CD4-positive, CD25-positive, alpha-beta regulatory T cell (primary cell): Measurements from ENCODE around the gene ERLIN1. TPM values are rescaled to one million over a fixed set of nuclear protein-coding genes. Genes with fewer than 3 reads are reported as not detected.

ENCODE experiments used
- ATAC-seq, 2 donors: fragments of 150-1000 bp; cut with Tn5 transposase; one replicate each; pipeline ENCODE4 v1.10.0; 2021; ENCODE audit warnings: low read depth in 2 of 2, moderate number of reproducible peaks in 2 of 2, moderate library complexity in 1 of 2
- DNase-seq, 3 donors: peaks; one replicate each; pipeline versions ENCODE4 v3.0.0 to v3.0.0-alpha.2; 2012 to 2022; ENCODE audit warnings: mixed read lengths in 1 of 3
- H3K27ac ChIP-seq: one replicate; pipeline ENCODE4 v1.7.0; 2013; ENCODE audit warnings: mild to moderate bottlenecking, low read length; ENCODE audit not compliant: insufficient read depth, poor library complexity, severe bottlenecking
- H3K27me3 ChIP-seq: one replicate; pipeline ENCODE4 v1.7.0; 2013; ENCODE audit warnings: low read length; ENCODE audit not compliant: control insufficient read depth, insufficient read depth
- H3K36me3 ChIP-seq: one replicate; pipeline ENCODE4 v1.7.0; 2013; ENCODE audit warnings: mild to moderate bottlenecking, low read length, moderate library complexity; ENCODE audit not compliant: control insufficient read depth, insufficient read depth
- H3K4me1 ChIP-seq: 2 replicates; pipeline ENCODE4 v1.7.0; 2013; ENCODE audit warnings: mild to moderate bottlenecking, low read length; ENCODE audit not compliant: insufficient read depth, control insufficient read depth, poor library complexity, severe bottlenecking
- H3K4me3 ChIP-seq: one replicate; pipeline ENCODE4 v1.7.0; 2013; ENCODE audit warnings: low read depth, mild to moderate bottlenecking, low read length, moderate library complexity
- H3K9me3 ChIP-seq, 2 experiments: 1 replicate in 1 of 2; 2 replicates in 1 of 2; pipeline ENCODE4 v1.7.0; 2013; ENCODE audit warnings: low read length in 2 of 2, mild to moderate bottlenecking in 1 of 2, moderate library complexity in 1 of 2; ENCODE audit not compliant: control insufficient read depth in 2 of 2
- H3K27ac Mint-ChIP-seq, 3 donors: one replicate each; pipeline ENCODE4 v1.8.0; 2020 to 2022; ENCODE audit warnings: mild to moderate bottlenecking in 3 of 3, mixed read lengths in 3 of 3, moderate library complexity in 2 of 3
- H3K27me3 Mint-ChIP-seq: one replicate; pipeline ENCODE4 v1.8.0; 2022; ENCODE audit warnings: mild to moderate bottlenecking, mixed read lengths
- H3K36me3 Mint-ChIP-seq: one replicate; pipeline ENCODE4 v1.8.0; 2020; ENCODE audit warnings: mixed read lengths
- H3K4me1 Mint-ChIP-seq, 4 donors: one replicate each; pipeline ENCODE4 v1.8.0; 2020 to 2022; ENCODE audit warnings: mixed read lengths in 4 of 4, mild to moderate bottlenecking in 1 of 4
- H3K4me3 Mint-ChIP-seq, 4 donors: one replicate each; pipeline ENCODE4 v1.8.0; 2020 to 2022; ENCODE audit warnings: mild to moderate bottlenecking in 4 of 4, mixed read lengths in 4 of 4, moderate library complexity in 3 of 4
- H3K9me3 Mint-ChIP-seq, 7 donors: one replicate each; pipeline ENCODE4 v1.8.0; 2020 to 2022; ENCODE audit warnings: mixed read lengths in 7 of 7, mild to moderate bottlenecking in 3 of 7, moderate library complexity in 2 of 7
- polyA plus RNA-seq, 4 donors: library from polyadenylated mRNA; unstranded; fragments of 300-500 nt; fragmentation: Illumina TruSeq; gene quantifications; one replicate each; pipeline ENCODE4 v1.2.3, GENCODE V29; 2021
- total RNA-seq: library from RNA; stranded (reverse); gene quantifications from one replicate; pipeline ENCODE4 v1.2.3, GENCODE V29; 2022

ERLIN1 gene
- total and polyA plus RNA-seq, 5 donors from 2014 or later = 5.4 to 14.4 (median 10.6) TPM

GRCh38 chr10:100208276-100208675 lies 22.4 kb upstream of the ERLIN1 start:
- ATAC-seq (no peak), DNase-seq (no peak)
- H3K27ac ChIP-seq = no peak overlapping the region
- no peaks in the 10 kb centered on the region for H3K4me1 ChIP-seq
- peaks cover 35% of the 10 kb centered on the region for H3K36me3 ChIP-seq
- Mint-ChIP-seq H3K27ac (no peak overlapping the region), H3K4me3 (no peak overlapping the region), H3K27me3 (no peaks in the 10 kb centered on the region), H3K36me3 (peaks cover 57% of the 10 kb centered on the region), H3K9me3 (no peaks in the 10 kb centered on the region), H3K4me1 (peaks cover 3 to 20% (median 10%) of the 10 kb centered on the region in 4 donors)
- H3K4me3 ChIP-seq = no peak overlapping the region
- no peaks in the 10 kb centered on the region for H3K27me3 ChIP-seq
- H3K9me3 ChIP-seq = no peaks in the 10 kb centered on the region

GRCh38 chr10:100204370-100204769 lies 18.5 kb upstream of the ERLIN1 start:
- Histone ChIP-seq H3K36me3 (peaks cover 54% of the 10 kb centered on the region), H3K4me1 (no peaks in the 10 kb centered on the region), H3K9me3 (no peaks in the 10 kb centered on the region), H3K4me3 (no peak overlapping the region), H3K27me3 (no peaks in the 10 kb centered on the region), H3K27ac (peak overlapping the region; percentile 50)
- H3K27me3 Mint-ChIP-seq = no peaks in the 10 kb centered on the region
- H3K9me3 Mint-ChIP-seq = no peaks in the 10 kb centered on the region
- peak in 2 of 3 donors; percentile 15 to 40 for DNase-seq
- H3K4me1 Mint-ChIP-seq = peaks cover 3 to 20% (median 10%) of the 10 kb centered on the region in 4 donors
- peak overlapping the region; percentile 34 to 66 (median 50) for H3K27ac Mint-ChIP-seq
- peak in 1 of 2 donors; percentile 44 for ATAC-seq
- peaks cover 60% of the 10 kb centered on the region for H3K36me3 Mint-ChIP-seq
- peak overlapping the region in 1 of 4 donors; percentile 23 for H3K4me3 Mint-ChIP-seq

DNA sequence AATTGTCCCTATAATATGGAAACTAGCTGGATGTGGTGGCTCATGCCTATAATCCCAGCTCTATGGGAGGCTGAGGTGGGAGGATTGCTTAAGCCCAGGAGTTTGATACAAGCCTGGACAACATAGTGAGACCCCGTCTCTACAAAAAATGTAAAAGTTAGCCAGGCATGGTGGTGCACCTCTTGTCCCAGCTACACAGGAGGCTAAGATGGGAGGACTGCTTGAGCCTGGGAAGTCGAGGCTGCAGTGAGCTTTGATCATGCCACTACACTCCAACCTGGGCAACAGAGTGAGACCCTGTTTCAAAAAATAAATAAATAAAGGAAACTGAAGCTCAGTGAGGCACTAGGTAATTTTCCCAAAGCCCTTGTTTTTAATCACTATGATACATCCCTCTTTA lies 15.7 kb upstream of the ERLIN1 start:
- H3K27ac Mint-ChIP-seq = no peak overlapping the region
- no peaks in the 10 kb centered on the region for H3K27me3 ChIP-seq
- ATAC-seq = no peak
- H3K36me3 Mint-ChIP-seq = peaks cover 65% of the 10 kb centered on the region
- H3K27ac ChIP-seq = no peak overlapping the region
- no peaks in the 10 kb centered on the region for H3K4me1 ChIP-seq
- H3K36me3 ChIP-seq = peaks cover 65% of the 10 kb centered on the region
- no peak overlapping the region for H3K4me3 Mint-ChIP-seq
- no peaks in the 10 kb centered on the region for H3K9me3 Mint-ChIP-seq
- H3K9me3 ChIP-seq = no peaks in the 10 kb centered on the region
- DNase-seq = no peak
- no peak overlapping the region for H3K4me3 ChIP-seq
- H3K4me1 Mint-ChIP-seq = peaks cover 3 to 20% (median 16%) of the 10 kb centered on the region in 4 donors
- no peaks in the 10 kb centered on the region for H3K27me3 Mint-ChIP-seq

DNA sequence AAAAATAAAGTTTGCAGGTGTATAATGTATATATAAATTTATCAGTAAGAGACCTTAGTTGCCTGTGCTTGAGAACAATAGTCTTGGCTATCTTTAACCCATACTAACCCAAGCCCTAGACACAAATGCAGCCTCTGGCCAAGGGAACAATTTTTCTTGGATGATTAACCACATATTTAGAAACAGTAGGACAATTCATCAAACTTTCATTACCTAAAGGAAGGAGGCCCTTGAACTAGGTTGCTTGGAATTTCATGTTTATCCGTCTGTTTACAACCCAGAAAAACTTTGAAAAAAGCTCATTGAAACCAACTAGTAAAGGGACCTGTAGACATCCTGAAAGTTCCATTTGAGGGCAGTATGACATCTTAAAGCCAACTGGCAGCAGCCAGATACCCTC lies 8.9 kb upstream of the ERLIN1 start:
- ATAC-seq (no peak), DNase-seq (no peak)
- Mint-ChIP-seq H3K36me3 (peaks cover 48% of the 10 kb centered on the region), H3K4me1 (peaks cover 10 to 13% (median 11%) of the 10 kb centered on the region in 4 donors), H3K9me3 (no peaks in the 10 kb centered on the region), H3K27me3 (no peaks in the 10 kb centered on the region), H3K4me3 (no peak overlapping the region), H3K27ac (peak overlapping the region in 1 of 3 donors; percentile 58)
- no peak overlapping the region for H3K27ac ChIP-seq
- no peaks in the 10 kb centered on the region for H3K27me3 ChIP-seq
- no peaks in the 10 kb centered on the region for H3K9me3 ChIP-seq
- H3K4me1 ChIP-seq = no peaks in the 10 kb centered on the region
- H3K4me3 ChIP-seq = no peak overlapping the region
- H3K36me3 ChIP-seq = peaks cover 76% of the 10 kb centered on the region

DNA sequence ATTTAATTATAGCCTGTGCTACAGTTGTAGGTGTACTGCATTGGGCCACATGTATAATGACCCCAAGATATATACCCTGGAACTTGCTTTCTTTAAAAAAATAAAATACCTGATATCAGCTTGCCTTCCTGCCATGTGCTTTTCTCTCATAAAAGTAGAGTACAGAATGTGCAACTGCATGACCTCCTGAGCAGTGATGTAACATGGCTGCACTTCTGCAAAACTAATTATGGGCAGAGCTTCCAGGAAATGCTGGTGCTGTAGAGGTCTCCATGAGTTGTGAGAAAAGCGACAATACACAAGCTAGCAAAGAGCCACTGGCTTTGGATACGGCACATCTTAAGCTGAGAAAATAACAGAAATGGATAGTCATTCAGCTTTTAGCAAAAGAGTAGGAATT lies 6.5 kb upstream of the ERLIN1 start:
- Mint-ChIP-seq H3K36me3 (peaks cover 35% of the 10 kb centered on the region), H3K27me3 (no peaks in the 10 kb centered on the region), H3K4me1 (peaks cover 13 to 29% (median 24%) of the 10 kb centered on the region in 4 donors), H3K9me3 (no peaks in the 10 kb centered on the region), H3K4me3 (no peak overlapping the region), H3K27ac (no peak overlapping the region)
- DNase-seq (peak in 1 of 3 donors; percentile 39), ATAC-seq (no peak)
- Histone ChIP-seq H3K4me3 (no peak overlapping the region), H3K4me1 (peaks cover 7% of the 10 kb centered on the region), H3K27ac (no peak overlapping the region), H3K9me3 (no peaks in the 10 kb centered on the region), H3K36me3 (peaks cover 60% of the 10 kb centered on the region), H3K27me3 (no peaks in the 10 kb centered on the region)

- peaks cover 26% of the 10 kb centered on the region for H3K4me1 ChIP-seq
- DNase-seq = no peak
- peaks cover 23% of the 10 kb centered on the region for H3K36me3 ChIP-seq
- Mint-ChIP-seq H3K4me3 (peak overlapping the region; percentile 97 to 99 (median 98)), H3K27ac (peak overlapping the region; percentile 90 to 98 (median 97)), H3K27me3 (no peaks in the 10 kb centered on the region), H3K36me3 (peaks cover 25% of the 10 kb centered on the region), H3K4me1 (peaks cover 30 to 67% (median 55%) of the 10 kb centered on the region in 4 donors), H3K9me3 (no peaks in the 10 kb centered on the region)
- ATAC-seq = peak; percentile 73 to 75
- no peaks in the 10 kb centered on the region for H3K27me3 ChIP-seq
- peak overlapping the region; percentile 93 for H3K4me3 ChIP-seq
- peak overlapping the region; percentile 85 for H3K27ac ChIP-seq
- H3K9me3 ChIP-seq = no peaks in the 10 kb centered on the region
These were observed 704 bp upstream of the ERLIN1 start for GRCh38 chr10:100186253-100187212.

DNA sequence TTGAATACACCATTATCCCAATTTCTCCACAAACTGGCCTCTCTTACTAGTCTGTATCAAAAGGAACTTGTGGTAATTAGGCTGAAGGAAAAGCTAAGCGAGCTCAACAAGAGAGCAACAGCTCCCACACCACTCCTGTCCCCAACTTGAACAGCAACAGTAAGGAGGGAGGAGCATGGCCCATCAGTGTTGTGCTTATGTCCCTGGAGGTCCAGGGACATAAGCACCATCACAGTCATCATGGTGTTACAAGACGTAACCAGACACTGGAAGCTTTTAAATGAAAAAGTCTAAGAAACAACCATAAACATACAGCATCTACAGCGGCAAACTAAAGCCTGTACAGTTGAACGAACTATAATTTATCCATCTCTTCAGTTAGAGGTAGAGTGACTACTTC lies 989 bp downstream of the ERLIN1 start:
- peaks cover 21% of the 10 kb centered on the region for H3K36me3 Mint-ChIP-seq
- DNase-seq (peak in 1 of 3 donors; percentile 41), ATAC-seq (no peak)
- peak overlapping the region; percentile 97 to 99 (median 98) for H3K4me3 Mint-ChIP-seq
- Histone ChIP-seq H3K27ac (peak overlapping the region; percentile 85), H3K9me3 (no peaks in the 10 kb centered on the region), H3K4me3 (peak overlapping the region; percentile 83), H3K27me3 (no peaks in the 10 kb centered on the region), H3K36me3 (peaks cover 6% of the 10 kb centered on the region), H3K4me1 (peaks cover 26% of the 10 kb centered on the region)
- no peaks in the 10 kb centered on the region for H3K27me3 Mint-ChIP-seq
- no peaks in the 10 kb centered on the region for H3K9me3 Mint-ChIP-seq
- peaks cover 42 to 71% (median 56%) of the 10 kb centered on the region in 4 donors for H3K4me1 Mint-ChIP-seq
- H3K27ac Mint-ChIP-seq = peak overlapping the region; percentile 76 to 97 (median 90)
